ENCODE measurements around the gene ZMAT5. TPM values are rescaled to one million over a fixed set of nuclear protein-coding genes. Genes with fewer than 3 reads are reported as not detected.
A peak's percentile ranks its signal among the peaks of the same experiment; 100 is the strongest.

The ZMAT5 gene
- total RNA-seq, 1 donor from 2014 or later, result 26.0 TPM

- H3K27ac Mint-ChIP-seq, result no peak overlapping the region
- H3K4me3 Mint-ChIP-seq (ENCODE audit: low read depth), result no peak overlapping the region
- peaks cover 12% of the 10 kb centered on the region for H3K27me3 Mint-ChIP-seq (ENCODE audit: low read depth)
- no peak for DNase-seq (ENCODE audit: low spot score)
- intact Hi-C loops (cut with micrococcal nuclease), result loop anchor here (5.0 kb wide), 1 partner anchor 49 kb away; no protein-coding TSS in a partner anchor
- no peaks in the 10 kb centered on the region for H3K9me3 Mint-ChIP-seq
- no peaks in the 10 kb centered on the region for H3K36me3 Mint-ChIP-seq (ENCODE audit: low read depth)
- H3K4me1 Mint-ChIP-seq (ENCODE audit: low read depth), result peaks cover 5% of the 10 kb centered on the region
Measured at GRCh38 chr22:29702931-29703501, 63.8 kb downstream of the ZMAT5 start.

- peak overlapping the region; percentile 40 for H3K27ac Mint-ChIP-seq
- peaks cover 5% of the 10 kb centered on the region for H3K4me1 Mint-ChIP-seq (ENCODE audit: low read depth)
- H3K27me3 Mint-ChIP-seq (ENCODE audit: low read depth), result peaks cover 12% of the 10 kb centered on the region
- intact Hi-C loops (cut with micrococcal nuclease), result loop anchor here (5.0 kb wide), 1 partner anchor 50 kb away; no protein-coding TSS in a partner anchor
- H3K9me3 Mint-ChIP-seq, result no peaks in the 10 kb centered on the region
- H3K36me3 Mint-ChIP-seq (ENCODE audit: low read depth), result no peaks in the 10 kb centered on the region
- H3K4me3 Mint-ChIP-seq (ENCODE audit: low read depth), result no peak overlapping the region
- DNase-seq (ENCODE audit: low spot score), result no peak
Measured at GRCh38 chr22:29702000-29702930, 64.5 kb downstream of the ZMAT5 start.

- no peak for DNase-seq (ENCODE audit: low spot score)
- peaks cover 5% of the 10 kb centered on the region for H3K4me1 Mint-ChIP-seq (ENCODE audit: low read depth)
- peaks cover 1% of the 10 kb centered on the region for H3K36me3 Mint-ChIP-seq (ENCODE audit: low read depth)
- peaks cover 12% of the 10 kb centered on the region for H3K27me3 Mint-ChIP-seq (ENCODE audit: low read depth)
- H3K9me3 Mint-ChIP-seq, result no peaks in the 10 kb centered on the region
- H3K4me3 Mint-ChIP-seq (ENCODE audit: low read depth), result no peak overlapping the region
- intact Hi-C loops (cut with micrococcal nuclease), result loop anchor here (5.0 kb wide), 1 partner anchor 51 kb away; no protein-coding TSS in a partner anchor
- no peak overlapping the region for H3K27ac Mint-ChIP-seq
Measured at GRCh38 chr22:29701155-29701999, 65.4 kb downstream of the ZMAT5 start.

- Mint-ChIP-seq H3K4me1 (ENCODE audit: low read depth) (peaks cover 5% of the 10 kb centered on the region), H3K27ac (no peak overlapping the region), H3K36me3 (ENCODE audit: low read depth) (peaks cover 5% of the 10 kb centered on the region), H3K27me3 (ENCODE audit: low read depth) (peaks cover 12% of the 10 kb centered on the region), H3K4me3 (ENCODE audit: low read depth) (no peak overlapping the region), H3K9me3 (no peaks in the 10 kb centered on the region)
- no peak for DNase-seq (ENCODE audit: low spot score)
- intact Hi-C loops (cut with micrococcal nuclease), result loop anchor here (5.0 kb wide), 1 partner anchor 51 kb away; no protein-coding TSS in a partner anchor
Measured at GRCh38 chr22:29700900-29701154, 66.0 kb downstream of the ZMAT5 start.

GRCh38 chr22:29700206-29700899, 66.5 kb downstream of the ZMAT5 start:
- no peak overlapping the region for H3K27ac Mint-ChIP-seq
- peaks cover 5% of the 10 kb centered on the region for H3K4me1 Mint-ChIP-seq (ENCODE audit: low read depth)
- intact Hi-C loops (cut with micrococcal nuclease), result loop anchor here (5.0 kb wide), 1 partner anchor 52 kb away; no protein-coding TSS in a partner anchor
- H3K9me3 Mint-ChIP-seq, result no peaks in the 10 kb centered on the region
- H3K36me3 Mint-ChIP-seq (ENCODE audit: low read depth), result peaks cover 5% of the 10 kb centered on the region
- H3K4me3 Mint-ChIP-seq (ENCODE audit: low read depth), result no peak overlapping the region
- peaks cover 12% of the 10 kb centered on the region for H3K27me3 Mint-ChIP-seq (ENCODE audit: low read depth)
- DNase-seq (ENCODE audit: low spot score), result no peak

- Mint-ChIP-seq H3K27me3 (ENCODE audit: low read depth) (peaks cover 6% of the 10 kb centered on the region), H3K4me1 (ENCODE audit: low read depth) (peaks cover 5% of the 10 kb centered on the region), H3K27ac (no peak overlapping the region), H3K9me3 (no peaks in the 10 kb centered on the region), H3K36me3 (ENCODE audit: low read depth) (peaks cover 11% of the 10 kb centered on the region), H3K4me3 (ENCODE audit: low read depth) (no peak overlapping the region)
- intact Hi-C loops (cut with micrococcal nuclease), result no loop called here
- no peak for DNase-seq (ENCODE audit: low spot score)
Measured at GRCh38 chr22:29697853-29698598, 68.8 kb downstream of the ZMAT5 start.

GRCh38 chr22:29695129-29695926, 71.5 kb downstream of the ZMAT5 start:
- no peaks in the 10 kb centered on the region for H3K4me1 Mint-ChIP-seq (ENCODE audit: low read depth)
- peaks cover 14% of the 10 kb centered on the region for H3K36me3 Mint-ChIP-seq (ENCODE audit: low read depth)
- no peak overlapping the region for H3K4me3 Mint-ChIP-seq (ENCODE audit: low read depth)
- H3K9me3 Mint-ChIP-seq, result no peaks in the 10 kb centered on the region
- no peak for DNase-seq (ENCODE audit: low spot score)
- H3K27ac Mint-ChIP-seq, result no peak overlapping the region
- intact Hi-C loops (cut with micrococcal nuclease), result no loop called here
- H3K27me3 Mint-ChIP-seq (ENCODE audit: low read depth), result no peaks in the 10 kb centered on the region

- peaks cover 2% of the 10 kb centered on the region for H3K4me1 Mint-ChIP-seq (ENCODE audit: low read depth)
- H3K36me3 Mint-ChIP-seq (ENCODE audit: low read depth), result peaks cover 18% of the 10 kb centered on the region
- H3K27ac Mint-ChIP-seq, result no peak overlapping the region
- no peak overlapping the region for H3K4me3 Mint-ChIP-seq (ENCODE audit: low read depth)
- no peaks in the 10 kb centered on the region for H3K9me3 Mint-ChIP-seq
- H3K27me3 Mint-ChIP-seq (ENCODE audit: low read depth), result no peaks in the 10 kb centered on the region
- no peak for DNase-seq (ENCODE audit: low spot score)
- intact Hi-C loops (cut with micrococcal nuclease), result no loop called here
Measured at GRCh38 chr22:29693671-29694070, 73.1 kb downstream of the ZMAT5 start.

- intact Hi-C loops (cut with micrococcal nuclease), result no loop called here
- no peak overlapping the region for H3K27ac Mint-ChIP-seq
- DNase-seq (ENCODE audit: low spot score), result no peak
- peaks cover 2% of the 10 kb centered on the region for H3K4me1 Mint-ChIP-seq (ENCODE audit: low read depth)
- no peak overlapping the region for H3K4me3 Mint-ChIP-seq (ENCODE audit: low read depth)
- H3K27me3 Mint-ChIP-seq (ENCODE audit: low read depth), result no peaks in the 10 kb centered on the region
- H3K36me3 Mint-ChIP-seq (ENCODE audit: low read depth), result peaks cover 22% of the 10 kb centered on the region
- H3K9me3 Mint-ChIP-seq, result no peaks in the 10 kb centered on the region
Measured at GRCh38 chr22:29693161-29693560, 73.6 kb downstream of the ZMAT5 start.

GRCh38 chr22:29692327-29692640, 74.5 kb downstream of the ZMAT5 start:
- Mint-ChIP-seq H3K27me3 (ENCODE audit: low read depth) (no peaks in the 10 kb centered on the region), H3K9me3 (no peaks in the 10 kb centered on the region), H3K36me3 (ENCODE audit: low read depth) (peaks cover 22% of the 10 kb centered on the region), H3K27ac (no peak overlapping the region), H3K4me3 (ENCODE audit: low read depth) (no peak overlapping the region), H3K4me1 (ENCODE audit: low read depth) (peaks cover 2% of the 10 kb centered on the region)
- intact Hi-C loops (cut with micrococcal nuclease), result no loop called here
- DNase-seq (ENCODE audit: low spot score), result no peak

GRCh38 chr22:29691636-29692326, 75.0 kb downstream of the ZMAT5 start:
- H3K4me3 Mint-ChIP-seq (ENCODE audit: low read depth), result no peak overlapping the region
- DNase-seq (ENCODE audit: low spot score), result no peak
- H3K4me1 Mint-ChIP-seq (ENCODE audit: low read depth), result peaks cover 2% of the 10 kb centered on the region
- no peaks in the 10 kb centered on the region for H3K27me3 Mint-ChIP-seq (ENCODE audit: low read depth)
- H3K27ac Mint-ChIP-seq, result no peak overlapping the region
- H3K9me3 Mint-ChIP-seq, result no peaks in the 10 kb centered on the region
- intact Hi-C loops (cut with micrococcal nuclease), result no loop called here
- peaks cover 27% of the 10 kb centered on the region for H3K36me3 Mint-ChIP-seq (ENCODE audit: low read depth)
